NCI-H524 treated with DMSO at 0.1 percent for 48 hours (cell line): ENCODE measurements around the gene GOLT1B.
"Not testable (repeated sequence)": the region's sequence is repeated elsewhere in the genome, so short reads cannot be mapped to it uniquely, and the experiment has no call there.

Experiments
- DNase-seq: peaks from one replicate; lab custom pipeline; 2025; lab: John Stamatoyannopoulos, UW

The GOLT1B gene

GRCh38 chr12:21501258-21502163 is at the start of gene GOLT1B, which contains the start of gene RECQL:
TSS of gene GOLT1B (plus strand) at chr12:21501789. CDS start at chr12:21501924, 135 bp downstream.
TSS of gene RECQL (minus strand) at chr12:21501635. CDS start at chr12:21499570, 2,065 bp downstream.
- DNase-seq: peak; percentile 77

- no peak for DNase-seq
Measured at GRCh38 chr12:21453312-21453852, 48.2 kb upstream of the GOLT1B start.

- no peak for DNase-seq
Measured at GRCh38 chr12:21456291-21456780, 45.3 kb upstream of the GOLT1B start.

GRCh38 chr12:21459474-21459873 is 42.1 kb upstream of the GOLT1B start:
- no peak for DNase-seq

- DNase-seq: not testable (repeated sequence)
Measured at GRCh38 chr12:21467334-21467733, 34.3 kb upstream of the GOLT1B start.

GRCh38 chr12:21471294-21471693 is 30.3 kb upstream of the GOLT1B start:
- DNase-seq: no peak

- DNase-seq: no peak
Measured at GRCh38 chr12:21472197-21472823, 29.3 kb upstream of the GOLT1B start.

GRCh38 chr12:21475552-21475951 is 26.0 kb upstream of the GOLT1B start:
- DNase-seq: no peak

GRCh38 chr12:21476949-21477348 is 24.6 kb upstream of the GOLT1B start:
- no peak for DNase-seq

- no peak for DNase-seq
Measured at GRCh38 chr12:21478756-21479455, 22.7 kb upstream of the GOLT1B start.

GRCh38 chr12:21483531-21483930 is 18.1 kb upstream of the GOLT1B start:
- no peak for DNase-seq

- DNase-seq: no peak
Measured at GRCh38 chr12:21485998-21486397, 15.6 kb upstream of the GOLT1B start.

- no peak for DNase-seq
Measured at GRCh38 chr12:21499765-21500164, 1.8 kb upstream of the GOLT1B start.

GRCh38 chr12:21500786-21501257 is 767 bp upstream of the GOLT1B start:
- DNase-seq: no peak

- DNase-seq: no peak
Measured at GRCh38 chr12:21502164-21502496, 541 bp downstream of the GOLT1B start.

GRCh38 chr12:21502872-21503271 is 1.3 kb downstream of the GOLT1B start:
- DNase-seq: no peak

- no peak for DNase-seq
Measured at GRCh38 chr12:21505888-21506287, 4.3 kb downstream of the GOLT1B start.

- DNase-seq: no peak
Measured at GRCh38 chr12:21507849-21508248, 6.3 kb downstream of the GOLT1B start.

GRCh38 chr12:21509768-21510167 is 8.2 kb downstream of the GOLT1B start:
- DNase-seq: no peak

GRCh38 chr12:21516281-21516680 is 14.7 kb downstream of the GOLT1B start:
- DNase-seq: no peak

GRCh38 chr12:21518451-21518850 is 16.9 kb downstream of the GOLT1B start:
- DNase-seq: no peak

- DNase-seq: no peak
Measured at GRCh38 chr12:21521541-21521940, 20.0 kb downstream of the GOLT1B start.
